SU-DHL-6 (cell line): ENCODE measurements around the gene PARN.

ENCODE experiments used
- EZH2phosphoT487 ChIP-seq: fragments of 200-600 bp; sonication (generic), shearing (Covaris generic); conservative IDR thresholded peaks from 2 replicates; pipeline ENCODE4 v1.6.1; 2018; ENCODE audit warnings: mild to moderate bottlenecking, antibody characterized with exemption, low read length, moderate library complexity, mixed read lengths
- TF ChIP-seq, protein P1 (sequence below): fragments of 200-600 bp; sonication (generic); IDR thresholded peaks from one replicate; pipeline ENCODE4 v1.5.1; 2017; ENCODE audit warnings: antibody characterized with exemption, mild to moderate bottlenecking, low read length, moderate library complexity; ENCODE audit not compliant: insufficient read depth, poor library complexity, severe bottlenecking

DNA sequence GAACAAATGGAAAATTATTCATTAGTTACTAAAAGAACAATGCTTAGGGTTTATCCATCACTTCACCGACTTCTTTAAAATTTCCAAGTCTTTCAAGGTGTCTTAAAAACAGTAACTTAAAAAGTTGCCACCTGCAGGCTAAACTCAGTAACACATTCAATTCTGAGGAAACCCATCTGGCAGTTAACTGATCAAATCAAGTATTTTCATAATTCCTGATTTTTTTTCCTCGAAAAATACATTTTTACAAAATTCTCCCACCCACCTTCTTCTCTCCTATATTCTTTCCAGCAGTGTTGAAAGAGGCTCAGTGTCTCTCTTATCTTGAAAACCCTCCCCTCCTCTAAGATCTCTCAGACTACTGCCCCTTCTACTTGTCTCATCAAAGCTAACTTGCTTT, 29.9 kb downstream of the PARN start:
- TF ChIP-seq EZH2phosphoT487 = no peak
- TF ChIP-seq, protein P1, sequence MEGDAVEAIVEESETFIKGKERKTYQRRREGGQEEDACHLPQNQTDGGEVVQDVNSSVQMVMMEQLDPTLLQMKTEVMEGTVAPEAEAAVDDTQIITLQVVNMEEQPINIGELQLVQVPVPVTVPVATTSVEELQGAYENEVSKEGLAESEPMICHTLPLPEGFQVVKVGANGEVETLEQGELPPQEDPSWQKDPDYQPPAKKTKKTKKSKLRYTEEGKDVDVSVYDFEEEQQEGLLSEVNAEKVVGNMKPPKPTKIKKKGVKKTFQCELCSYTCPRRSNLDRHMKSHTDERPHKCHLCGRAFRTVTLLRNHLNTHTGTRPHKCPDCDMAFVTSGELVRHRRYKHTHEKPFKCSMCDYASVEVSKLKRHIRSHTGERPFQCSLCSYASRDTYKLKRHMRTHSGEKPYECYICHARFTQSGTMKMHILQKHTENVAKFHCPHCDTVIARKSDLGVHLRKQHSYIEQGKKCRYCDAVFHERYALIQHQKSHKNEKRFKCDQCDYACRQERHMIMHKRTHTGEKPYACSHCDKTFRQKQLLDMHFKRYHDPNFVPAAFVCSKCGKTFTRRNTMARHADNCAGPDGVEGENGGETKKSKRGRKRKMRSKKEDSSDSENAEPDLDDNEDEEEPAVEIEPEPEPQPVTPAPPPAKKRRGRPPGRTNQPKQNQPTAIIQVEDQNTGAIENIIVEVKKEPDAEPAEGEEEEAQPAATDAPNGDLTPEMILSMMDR = peak; percentile 35
